Upper lobe of right lung (tissue), 1 donor: ENCODE measurements around the gene SEMA4C. TPM values are rescaled to one million over a fixed set of nuclear protein-coding genes. Genes with fewer than 3 reads are reported as not detected.

Experiments used
- ATAC-seq: fragments of 200-7000 bp; cut with Tn5 transposase; one replicate; pipeline ENCODE4 v1.9.1; 2020; ENCODE audit warnings: mild to moderate bottlenecking, moderate library complexity
- DNase-seq: peaks from one replicate; pipeline ENCODE4 v3.0.0-alpha.2; 2020
- H3K27ac ChIP-seq: fragments of 200-600 bp; one replicate; pipeline ENCODE4 v1.8.0; 2022
- H3K27me3 ChIP-seq: fragments of 200-600 bp; one replicate; pipeline ENCODE4 v1.8.0; 2022; ENCODE audit warnings: mild to moderate bottlenecking
- H3K36me3 ChIP-seq: fragments of 200-600 bp; one replicate; pipeline ENCODE4 v1.8.0; 2022
- H3K4me1 ChIP-seq: fragments of 200-600 bp; one replicate; pipeline ENCODE4 v1.8.0; 2022
- H3K4me3 ChIP-seq: fragments of 200-600 bp; one replicate; pipeline ENCODE4 v1.8.0; 2022; ENCODE audit warnings: mild to moderate bottlenecking
- H3K9me3 ChIP-seq: fragments of 200-600 bp; one replicate; pipeline ENCODE4 v1.8.0; 2022
- CTCF ChIP-seq: fragments of 200-600 bp; IDR thresholded peaks from one replicate; pipeline ENCODE4 v1.8.0; 2022; ENCODE audit warnings: antibody characterized with exemption
- intact Hi-C: fragments of 100-400 bp; cut with DNase I; formaldehyde crosslinking; loops from one replicate; pipeline ENCODE4 v1.11.0; 2022
- total RNA-seq: library from RNA; stranded (reverse); fragmentation: NEBNext Ultra II Directional; extraction: Animal tissue kit (Norgen Biotek cat#: 25700); gene quantifications from one replicate; pipeline ENCODE4 v1.2.1, GENCODE V29; 2021
- donor health status: DM: no; HTN: yes; CAD: no; lungs with severe emphysema.

Gene SEMA4C
- total RNA-seq, 1 donor from 2014 or later: 37.7 TPM

GRCh38 chr2:96852667-96853066 lies 17.2 kb downstream of the SEMA4C start:
- Histone ChIP-seq H3K36me3 (peaks cover 57% of the 10 kb centered on the region), H3K4me1 (peaks cover 7% of the 10 kb centered on the region), H3K27me3 (no peaks in the 10 kb centered on the region), H3K4me3 (no peak overlapping the region), H3K9me3 (no peaks in the 10 kb centered on the region), H3K27ac (no peak overlapping the region)
- DNase-seq (no peak), ATAC-seq (no peak)
- no peak for TF ChIP-seq CTCF
- intact Hi-C loops: no loop called here

- no peak overlapping the region for H3K27ac ChIP-seq
- intact Hi-C loops: no loop called here
- H3K9me3 ChIP-seq: no peaks in the 10 kb centered on the region
- no peaks in the 10 kb centered on the region for H3K4me1 ChIP-seq
- H3K4me3 ChIP-seq: no peak overlapping the region
- ATAC-seq: no peak
- no peak for DNase-seq
- no peaks in the 10 kb centered on the region for H3K27me3 ChIP-seq
- H3K36me3 ChIP-seq: peaks cover 60% of the 10 kb centered on the region
- no peak for TF ChIP-seq CTCF
These were observed 21.6 kb downstream of the SEMA4C start for GRCh38 chr2:96848264-96848663.

- H3K36me3 ChIP-seq: peaks cover 53% of the 10 kb centered on the region
- TF ChIP-seq CTCF: no peak
- H3K4me3 ChIP-seq: no peak overlapping the region
- H3K27ac ChIP-seq: no peak overlapping the region
- no peak for ATAC-seq
- DNase-seq: no peak
- H3K9me3 ChIP-seq: no peaks in the 10 kb centered on the region
- H3K4me1 ChIP-seq: no peaks in the 10 kb centered on the region
- intact Hi-C loops: no loop called here
- H3K27me3 ChIP-seq: no peaks in the 10 kb centered on the region
These were observed 22.3 kb downstream of the SEMA4C start for GRCh38 chr2:96847586-96847985.

DNA sequence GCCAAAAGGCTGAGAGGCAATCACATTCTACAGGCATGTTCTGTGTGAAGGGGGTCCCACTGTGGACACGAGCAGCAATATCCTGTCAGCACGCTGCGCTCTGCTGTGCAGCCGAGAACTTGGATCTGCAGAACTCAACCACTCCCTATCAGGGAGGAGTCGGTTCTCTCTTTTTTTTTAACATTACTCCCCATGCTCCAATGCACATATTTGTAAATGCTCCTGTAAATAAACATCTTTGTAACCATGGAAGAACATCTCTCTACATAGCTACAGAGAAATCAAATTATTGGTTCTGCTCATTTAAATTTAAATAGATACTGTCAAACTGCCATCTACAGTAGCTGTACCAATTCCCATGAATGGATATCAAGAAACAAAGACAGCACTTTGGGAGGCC lies 23.1 kb downstream of the SEMA4C start:
- no peaks in the 10 kb centered on the region for H3K27me3 ChIP-seq
- intact Hi-C loops: no loop called here
- H3K27ac ChIP-seq: no peak overlapping the region
- H3K4me3 ChIP-seq: no peak overlapping the region
- H3K36me3 ChIP-seq: peaks cover 50% of the 10 kb centered on the region
- DNase-seq: no peak
- no peaks in the 10 kb centered on the region for H3K4me1 ChIP-seq
- no peaks in the 10 kb centered on the region for H3K9me3 ChIP-seq
- TF ChIP-seq CTCF: no peak
- ATAC-seq: no peak

DNA sequence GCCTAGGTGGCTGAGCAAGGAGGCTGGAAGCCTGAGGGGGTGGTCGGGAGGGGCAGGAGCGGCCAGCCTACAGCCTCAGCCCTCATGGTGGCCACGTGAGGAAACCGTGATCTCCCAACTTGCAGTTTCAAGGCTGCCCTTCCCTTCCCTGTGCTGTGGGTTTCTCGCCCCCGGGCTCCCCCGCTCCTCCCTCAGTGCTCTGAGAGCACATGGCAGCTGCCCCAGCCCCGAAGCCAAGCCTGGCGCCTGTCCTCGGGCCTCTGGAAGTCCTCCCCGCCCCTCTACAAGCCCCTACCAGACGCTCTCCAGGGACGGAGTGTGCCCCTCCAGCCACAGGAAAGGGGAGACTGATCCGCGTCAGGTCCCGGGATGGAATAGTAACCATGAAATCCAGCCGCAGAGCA lies 25.5 kb downstream of the SEMA4C start:
- no peak for ATAC-seq
- Histone ChIP-seq H3K9me3 (no peaks in the 10 kb centered on the region), H3K27me3 (no peaks in the 10 kb centered on the region), H3K27ac (no peak overlapping the region), H3K4me3 (no peak overlapping the region), H3K4me1 (peaks cover 4% of the 10 kb centered on the region), H3K36me3 (peaks cover 27% of the 10 kb centered on the region)
- intact Hi-C loops: no loop called here
- TF ChIP-seq CTCF: no peak
- no peak for DNase-seq

DNA sequence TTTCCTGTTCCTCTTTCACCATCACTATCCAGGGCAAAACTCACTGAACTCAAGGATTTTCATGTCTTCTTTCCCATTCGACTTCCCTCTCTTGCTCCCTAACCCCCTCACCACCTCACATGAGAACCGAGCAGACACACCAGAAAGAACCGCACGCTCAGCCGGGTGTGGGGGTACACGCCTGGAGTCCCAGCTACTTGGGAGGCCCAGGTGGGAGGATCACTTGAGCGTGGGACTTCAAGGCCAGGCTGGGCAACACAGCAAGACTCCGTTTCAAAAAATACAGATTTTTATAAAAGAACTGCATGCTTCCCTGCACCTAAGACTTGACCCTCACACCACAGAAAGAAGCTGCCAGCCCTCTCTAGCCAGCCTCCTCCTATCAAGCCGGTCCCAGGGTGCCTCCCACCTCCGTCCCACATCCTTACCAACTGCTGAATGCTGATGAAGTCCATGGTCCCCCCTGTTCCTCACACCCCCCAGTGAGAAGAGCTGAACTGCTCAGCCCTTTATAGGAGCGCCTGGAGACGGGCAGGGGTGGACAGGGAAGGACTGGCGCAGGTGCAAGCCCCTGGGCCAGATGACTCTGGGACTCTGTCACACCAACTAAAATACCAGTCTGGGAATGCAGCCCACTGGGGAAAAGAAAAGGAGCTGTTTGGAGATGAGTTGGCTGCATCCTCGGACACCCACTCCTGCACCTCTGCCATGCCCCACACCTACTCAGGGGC lies 26.2 kb downstream of the SEMA4C start, which contains the start of gene ANKRD23:
Gene ANKRD23 (minus strand): TSS at position 484 of the 731 bp plus-strand sequence. CDS start 29 bp downstream, at position 455.
- Histone ChIP-seq H3K27me3 (no peaks in the 10 kb centered on the region), H3K9me3 (no peaks in the 10 kb centered on the region), H3K36me3 (peaks cover 20% of the 10 kb centered on the region), H3K4me1 (peaks cover 10% of the 10 kb centered on the region), H3K4me3 (no peak within 1 kb of the TSS), H3K27ac (no peak within 1 kb of the TSS)
- intact Hi-C loops: no loop called here
- no peak for DNase-seq
- ATAC-seq: no peak
- no peak for TF ChIP-seq CTCF
